ENCODE measurements around the gene WNT3A.

- no peak for TF ChIP-seq CTCF (IDR thresholded peaks at IDR 0.05)
- no peak for TF ChIP-seq POLR2AphosphoS5 (IDR thresholded peaks at IDR 0.05; ENCODE audit: insufficient read depth in 1 of 2, low read depth in 1 of 2)
- TF ChIP-seq POLR2A (IDR thresholded peaks at IDR 0.05), result no peak
Observed at GRCh38 chr1:228073857-228074545, 67.2 kb downstream of the WNT3A start.

Measured in vagina (tissue), 2 donors.